Caco-2 (cell line): ENCODE results near the gene INTS6L. TPM values are rescaled to one million over a fixed set of nuclear protein-coding genes. Genes with fewer than 3 reads are reported as not detected.

ENCODE experiments used
- BruUV-seq: library from RNA; stranded (reverse); fragments of 400-500 nt; replicated peaks from 2 replicates; lab custom pipeline; 2021; lab: Mats Ljungman, UMichigan
- CTCF ChIA-PET: fragments of 300-600 bp; sonication (Branson Sonifier 250); formaldehyde crosslinking; loops from one replicate; lab custom pipeline; 2022; ENCODE audit warnings: antibody characterized with exemption; lab: Charles Lee
- POLR2A ChIA-PET: fragments of 300-600 bp; sonication (Branson Sonifier 250); formaldehyde crosslinking; loops from one replicate; lab custom pipeline; 2022; ENCODE audit warnings: antibody characterized with exemption; lab: Charles Lee
- DNase-seq, 2 experiments: peaks; one replicate each; pipeline versions ENCODE4 v3.0.0 to v3.0.0-alpha.2; 2020 to 2022
- H3K27me3 ChIP-seq: replicated peaks from 2 replicates; pipeline ENCODE4 v1.6.0; 2011; ENCODE audit warnings: low read length; ENCODE audit not compliant: control insufficient read depth, insufficient read depth
- H3K36me3 ChIP-seq: 2 replicates; pipeline ENCODE4 v1.5.1; 2011; ENCODE audit warnings: low read length; ENCODE audit not compliant: control insufficient read depth, insufficient read depth
- H3K4me1 ChIP-seq: fragments of 250-450 bp; sonication (Bioruptor Pico); 2 replicates; pipeline ENCODE4 v1.5.1; 2020; ENCODE audit warnings: mild to moderate bottlenecking
- H3K4me3 ChIP-seq: 2 replicates; pipeline ENCODE4 v1.5.1; 2011; ENCODE audit warnings: low read depth, mild to moderate bottlenecking, control low read depth, low read length
- H3K9me3 ChIP-seq: fragments of 250-450 bp; sonication (Bioruptor Pico); 2 replicates; pipeline ENCODE4 v1.5.1; 2020; ENCODE audit warnings: mild to moderate bottlenecking, moderate library complexity
- H3K27ac Mint-ChIP-seq: one replicate; pipeline ENCODE4 v1.8.0; 2022; ENCODE audit warnings: mixed read lengths; ENCODE audit not compliant: unreplicated experiment
- H3K27me3 Mint-ChIP-seq: one replicate; pipeline ENCODE4 v1.8.0; 2022; ENCODE audit warnings: mixed read lengths; ENCODE audit not compliant: insufficient read depth, unreplicated experiment
- H3K36me3 Mint-ChIP-seq: one replicate; pipeline ENCODE4 v1.8.0; 2022; ENCODE audit warnings: mild to moderate bottlenecking, mixed read lengths; ENCODE audit not compliant: insufficient read depth, unreplicated experiment
- H3K4me1 Mint-ChIP-seq: one replicate; pipeline ENCODE4 v1.8.0; 2022; ENCODE audit warnings: low read depth, mixed read lengths; ENCODE audit not compliant: unreplicated experiment
- H3K4me3 Mint-ChIP-seq: one replicate; pipeline ENCODE4 v1.8.0; 2022; ENCODE audit warnings: mild to moderate bottlenecking, moderate library complexity, mixed read lengths; ENCODE audit not compliant: unreplicated experiment
- H3K9me3 Mint-ChIP-seq: one replicate; pipeline ENCODE4 v1.8.0; 2022; ENCODE audit warnings: mixed read lengths; ENCODE audit not compliant: unreplicated experiment
- intact Hi-C: fragments of 100-400 bp; cut with micrococcal nuclease; formaldehyde crosslinking; loops from one replicate; pipeline ENCODE4 v1.10.0; 2022; ENCODE audit not compliant: unreplicated experiment
- total RNA-seq: library from RNA; stranded (reverse); gene quantifications from 2 replicates; pipeline ENCODE4 v1.2.3, GENCODE V29; 2022
- TF ChIP-seq, protein P1 (sequence below), 2 experiments: fragments of 200-600 bp in 1 of 2; IDR thresholded peaks; 1 replicate in 1 of 2; 2 replicates in 1 of 2; pipeline versions ENCODE4 v1.5.1 to v1.8.0; 2011 to 2022; ENCODE audit warnings: antibody characterized with exemption in 1 of 2, control low read depth in 1 of 2, inconsistent platforms in 1 of 2, low read depth in 1 of 2, low read length in 1 of 2, mild to moderate bottlenecking in 1 of 2, moderate library complexity in 1 of 2; ENCODE audit not compliant: insufficient read depth in 1 of 2, severe bottlenecking in 1 of 2, unreplicated experiment in 1 of 2

The INTS6L gene
- total RNA-seq, 1 experiment from 2014 or later = 0.61 TPM

DNA sequence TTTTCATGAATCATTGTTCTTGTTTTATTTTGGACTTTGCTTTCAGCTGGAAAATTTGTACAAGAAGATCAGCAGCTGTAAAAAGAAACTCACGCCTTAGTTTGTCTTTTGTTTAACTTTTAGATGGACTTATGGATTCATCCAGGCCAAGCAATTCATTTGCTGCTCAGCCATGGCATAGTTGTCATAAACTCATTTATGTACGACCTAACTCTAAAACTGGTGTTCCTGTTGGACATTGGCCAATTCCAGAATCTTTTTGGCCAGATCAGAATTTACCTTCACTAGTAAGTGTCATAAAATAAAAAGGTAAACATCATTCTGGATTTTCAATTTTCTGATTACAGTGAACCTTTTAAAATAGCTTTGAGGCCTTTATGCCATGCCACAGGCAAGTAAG is 29.1 kb downstream of the INTS6L start:
- Histone ChIP-seq H3K4me1 (no peaks in the 10 kb centered on the region), H3K27me3 (no peaks in the 10 kb centered on the region), H3K36me3 (no peaks in the 10 kb centered on the region), H3K9me3 (no peaks in the 10 kb centered on the region), H3K4me3 (no peak overlapping the region)
- Mint-ChIP-seq H3K9me3 (no peaks in the 10 kb centered on the region), H3K36me3 (no peaks in the 10 kb centered on the region), H3K27me3 (peaks cover 7% of the 10 kb centered on the region), H3K4me1 (no peaks in the 10 kb centered on the region), H3K27ac (no peak overlapping the region), H3K4me3 (no peak overlapping the region)
- POLR2A ChIA-PET = no interaction called here
- TF ChIP-seq, protein P1, sequence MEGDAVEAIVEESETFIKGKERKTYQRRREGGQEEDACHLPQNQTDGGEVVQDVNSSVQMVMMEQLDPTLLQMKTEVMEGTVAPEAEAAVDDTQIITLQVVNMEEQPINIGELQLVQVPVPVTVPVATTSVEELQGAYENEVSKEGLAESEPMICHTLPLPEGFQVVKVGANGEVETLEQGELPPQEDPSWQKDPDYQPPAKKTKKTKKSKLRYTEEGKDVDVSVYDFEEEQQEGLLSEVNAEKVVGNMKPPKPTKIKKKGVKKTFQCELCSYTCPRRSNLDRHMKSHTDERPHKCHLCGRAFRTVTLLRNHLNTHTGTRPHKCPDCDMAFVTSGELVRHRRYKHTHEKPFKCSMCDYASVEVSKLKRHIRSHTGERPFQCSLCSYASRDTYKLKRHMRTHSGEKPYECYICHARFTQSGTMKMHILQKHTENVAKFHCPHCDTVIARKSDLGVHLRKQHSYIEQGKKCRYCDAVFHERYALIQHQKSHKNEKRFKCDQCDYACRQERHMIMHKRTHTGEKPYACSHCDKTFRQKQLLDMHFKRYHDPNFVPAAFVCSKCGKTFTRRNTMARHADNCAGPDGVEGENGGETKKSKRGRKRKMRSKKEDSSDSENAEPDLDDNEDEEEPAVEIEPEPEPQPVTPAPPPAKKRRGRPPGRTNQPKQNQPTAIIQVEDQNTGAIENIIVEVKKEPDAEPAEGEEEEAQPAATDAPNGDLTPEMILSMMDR (IDR thresholded peaks at IDR 0.05; ENCODE audit: insufficient read depth in 1 of 2, low read depth in 1 of 2, low read length in 1 of 2, severe bottlenecking in 1 of 2, unreplicated experiment in 1 of 2) = no peak
- intact Hi-C loops = no loop called here
- BruUV-seq = no TSS peak
- CTCF ChIA-PET = no interaction called here
- DNase-seq = no peak

DNA sequence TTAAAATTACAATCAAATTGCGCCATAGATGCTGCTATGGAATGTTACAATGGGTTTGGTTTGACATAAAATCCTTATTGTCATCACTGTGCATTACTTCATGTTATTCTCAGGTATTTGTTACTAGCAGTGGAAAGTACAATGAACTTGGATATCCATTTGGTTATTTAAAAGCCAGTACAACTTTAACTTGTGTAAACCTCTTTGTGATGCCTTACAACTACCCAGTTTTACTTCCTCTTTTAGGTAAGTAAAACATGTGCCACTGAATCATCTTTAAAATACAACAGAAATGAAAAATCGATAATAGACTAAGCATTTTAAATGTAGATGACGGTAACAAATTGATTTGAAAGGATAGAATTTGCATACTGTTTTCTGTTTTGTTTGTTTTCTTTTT is 35.6 kb downstream of the INTS6L start:
- TF ChIP-seq, protein P1 (IDR thresholded peaks at IDR 0.05; ENCODE audit: insufficient read depth in 1 of 2, low read depth in 1 of 2, low read length in 1 of 2, severe bottlenecking in 1 of 2, unreplicated experiment in 1 of 2) = no peak
- Mint-ChIP-seq H3K27ac (no peak overlapping the region), H3K27me3 (peaks cover 8% of the 10 kb centered on the region), H3K4me1 (no peaks in the 10 kb centered on the region), H3K4me3 (no peak overlapping the region), H3K36me3 (no peaks in the 10 kb centered on the region), H3K9me3 (no peaks in the 10 kb centered on the region)
- no peaks in the 10 kb centered on the region for H3K9me3 ChIP-seq
- H3K36me3 ChIP-seq = no peaks in the 10 kb centered on the region
- DNase-seq = no peak
- BruUV-seq = no TSS peak
- POLR2A ChIA-PET = no interaction called here
- no peaks in the 10 kb centered on the region for H3K4me1 ChIP-seq
- H3K4me3 ChIP-seq = no peak overlapping the region
- CTCF ChIA-PET = no interaction called here
- intact Hi-C loops = no loop called here
- no peaks in the 10 kb centered on the region for H3K27me3 ChIP-seq

DNA sequence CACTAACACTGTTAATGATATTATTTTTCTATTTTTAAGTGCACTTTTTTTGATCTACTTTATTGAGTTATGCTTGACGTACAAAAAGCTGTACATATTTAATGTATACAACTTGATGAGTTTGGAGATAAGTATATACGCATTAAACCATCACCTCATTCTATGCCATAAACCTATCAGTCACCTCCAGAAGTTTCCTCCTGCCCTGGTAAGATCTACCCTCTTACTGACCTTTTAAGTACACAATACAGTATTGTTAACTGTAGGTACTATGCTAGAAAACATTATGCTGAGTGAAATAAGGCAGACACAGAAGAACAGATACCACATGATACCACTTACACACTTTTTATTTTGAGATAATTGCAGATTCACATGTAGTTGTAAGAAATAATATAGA is 36.9 kb downstream of the INTS6L start:
- no peaks in the 10 kb centered on the region for H3K4me1 Mint-ChIP-seq
- ChIA-PET POLR2A (no interaction called here), CTCF (no interaction called here)
- Histone ChIP-seq H3K36me3 (no peaks in the 10 kb centered on the region), H3K9me3 (no peaks in the 10 kb centered on the region), H3K4me3 (no peak overlapping the region), H3K27me3 (no peaks in the 10 kb centered on the region), H3K4me1 (no peaks in the 10 kb centered on the region)
- H3K27ac Mint-ChIP-seq = no peak overlapping the region
- BruUV-seq = no TSS peak
- H3K4me3 Mint-ChIP-seq = no peak overlapping the region
- DNase-seq = no peak
- TF ChIP-seq, protein P1 (IDR thresholded peaks at IDR 0.05; ENCODE audit: insufficient read depth in 1 of 2, low read depth in 1 of 2, low read length in 1 of 2, severe bottlenecking in 1 of 2, unreplicated experiment in 1 of 2) = no peak
- peaks cover 4% of the 10 kb centered on the region for H3K27me3 Mint-ChIP-seq
- no peaks in the 10 kb centered on the region for H3K9me3 Mint-ChIP-seq
- H3K36me3 Mint-ChIP-seq = no peaks in the 10 kb centered on the region
- intact Hi-C loops = no loop called here
